ENCODE measurements around the gene TLK1.
"Not testable (repeated sequence)": the region's sequence is repeated elsewhere in the genome, so short reads cannot be mapped to it uniquely, and the experiment has no call there.

The TLK1 gene

GRCh38 chr2:171169333-171169732, 8.6 kb upstream of the TLK1 start:
- no peak for DNase-seq (ENCODE audit: low spot score)

- no peak for DNase-seq (ENCODE audit: low spot score)
Measured at GRCh38 chr2:171167352-171167997, 6.8 kb upstream of the TLK1 start.

- no peak for DNase-seq (ENCODE audit: low spot score)
Measured at GRCh38 chr2:171166328-171166983, 5.8 kb upstream of the TLK1 start.

- no peak for DNase-seq (ENCODE audit: low spot score)
Measured at GRCh38 chr2:171165967-171166327, 5.3 kb upstream of the TLK1 start.

- DNase-seq (ENCODE audit: low spot score): no peak
Measured at GRCh38 chr2:171163261-171163660, 2.6 kb upstream of the TLK1 start.

GRCh38 chr2:171162522-171163197, 2.0 kb upstream of the TLK1 start:
- DNase-seq (ENCODE audit: low spot score): not testable (repeated sequence)

GRCh38 chr2:171160956-171161740, 455 bp upstream of the TLK1 start:
- peak; percentile 93 for DNase-seq (ENCODE audit: low spot score)

- DNase-seq (ENCODE audit: low spot score): peak; percentile 43
Measured at GRCh38 chr2:171159372-171160118, 1.1 kb downstream of the TLK1 start.

- DNase-seq (ENCODE audit: low spot score): no peak
Measured at GRCh38 chr2:171158790-171159371, 1.8 kb downstream of the TLK1 start.

GRCh38 chr2:171158036-171158789, 2.5 kb downstream of the TLK1 start:
- DNase-seq (ENCODE audit: low spot score): no peak

GRCh38 chr2:171157109-171157500, 3.6 kb downstream of the TLK1 start:
- no peak for DNase-seq (ENCODE audit: low spot score)

- no peak for DNase-seq (ENCODE audit: low spot score)
Measured at GRCh38 chr2:171154348-171154747, 6.3 kb downstream of the TLK1 start.

GRCh38 chr2:171150694-171151285, 9.9 kb downstream of the TLK1 start:
- no peak for DNase-seq (ENCODE audit: low spot score)

GRCh38 chr2:171149986-171150693, 10.6 kb downstream of the TLK1 start:
- no peak for DNase-seq (ENCODE audit: low spot score)

GRCh38 chr2:171149171-171149938, 11.3 kb downstream of the TLK1 start:
- DNase-seq (ENCODE audit: low spot score): no peak

GRCh38 chr2:171147081-171147480, 13.6 kb downstream of the TLK1 start:
- DNase-seq (ENCODE audit: low spot score): no peak

GRCh38 chr2:171146633-171147032, 14.1 kb downstream of the TLK1 start:
- DNase-seq (ENCODE audit: low spot score): no peak

- no peak for DNase-seq (ENCODE audit: low spot score)
Measured at GRCh38 chr2:171146071-171146470, 14.6 kb downstream of the TLK1 start.

GRCh38 chr2:171143670-171144062, 17.0 kb downstream of the TLK1 start:
- DNase-seq (ENCODE audit: low spot score): no peak

Measured in AG20443 (cell line).